HCT116 (cell line): Measurements from ENCODE around the gene ACTG2. TPM values are rescaled to one million over a fixed set of nuclear protein-coding genes. Genes with fewer than 3 reads are reported as not detected.

Experiments
- ATAC-seq: fragments of 200-7000 bp; cut with Tn5 transposase; 2 replicates; pipeline ENCODE4 v1.9.1; 2020; ENCODE audit warnings: mild to moderate bottlenecking, moderate library complexity
- BruUV-seq: library from RNA; stranded (reverse); fragments of 400-500 nt; replicated peaks from 2 replicates; lab custom pipeline; 2021; lab: Mats Ljungman, UMichigan
- CTCF ChIA-PET: fragments of 300-600 bp; sonication (Branson Sonifier 250); formaldehyde crosslinking; loops from one replicate; lab custom pipeline; 2021; ENCODE audit warnings: antibody characterized with exemption; lab: Charles Lee
- POLR2A ChIA-PET: fragments of 300-600, 350-600 bp; sonication (Branson Sonifier 250); formaldehyde crosslinking; loops from one replicate; lab custom pipeline; 2021; ENCODE audit warnings: antibody characterized with exemption; lab: Charles Lee
- RAD21 ChIA-PET, 2 experiments: fragments of 300-600 bp; sonication (Branson Sonifier 250); formaldehyde crosslinking; loops; one replicate each; lab custom pipeline; 2023; ENCODE audit warnings: low total read pairs in 2 of 2; ENCODE audit not compliant: uncharacterized antibody in 2 of 2, unreplicated experiment in 2 of 2, low non-redundant PET in 1 of 2; lab: Charles Lee
- DNase-seq: peaks from one replicate; pipeline ENCODE4 v3.0.0-alpha.2; 2010; ENCODE audit warnings: low read depth, low spot score
- H2AFZ ChIP-seq: fragments of 200-600 bp; shearing (Covaris generic), sonication (generic); 2 replicates; pipeline ENCODE4 v1.6.1; 2017; ENCODE audit warnings: low read depth, mixed run types, mixed read lengths, antibody characterized with exemption, low read length; ENCODE audit not compliant: poor library complexity, severe bottlenecking
- H3K27ac ChIP-seq: 2 replicates; pipeline ENCODE4 v1.5.1; 2012; ENCODE audit warnings: low read depth, low read length
- H3K27me3 ChIP-seq: fragments of 200-600 bp; sonication (generic); 2 replicates; pipeline ENCODE4 v1.6.1; 2016; ENCODE audit warnings: mixed run types, low read length, mixed read lengths; ENCODE audit not compliant: insufficient read depth
- H3K36me3 ChIP-seq, 2 experiments: fragments of 200-500 bp in 1 of 2; fragments of 200-600 bp in 1 of 2; sonication (Bioruptor generic) in 1 of 2; sonication (generic) in 1 of 2; 2 replicates each; pipeline versions ENCODE4 v1.5.1 to v1.6.1; 2014 to 2016; ENCODE audit warnings: low read length in 2 of 2, inconsistent platforms in 1 of 2, mixed read lengths in 1 of 2, mixed run types in 1 of 2; ENCODE audit not compliant: insufficient read depth in 2 of 2, control insufficient read depth in 1 of 2
- H3K4me1 ChIP-seq, 2 experiments: fragments of 200-600 bp in 1 of 2; sonication (generic) in 1 of 2; 2 replicates each; pipeline versions ENCODE4 v1.5.1 to v1.6.1; 2012 to 2017; ENCODE audit warnings: low read length in 2 of 2, inconsistent platforms in 1 of 2, mild to moderate bottlenecking in 1 of 2, mixed read lengths in 1 of 2, mixed run types in 1 of 2, moderate library complexity in 1 of 2; ENCODE audit not compliant: insufficient read depth in 2 of 2, control insufficient read depth in 1 of 2
- H3K4me2 ChIP-seq: fragments of 200-600 bp; sonication (generic); 2 replicates; pipeline ENCODE4 v1.6.1; 2017; ENCODE audit warnings: mixed run types, low read length, mixed read lengths
- H3K4me3 ChIP-seq, 2 experiments: fragments of 200-600 bp in 1 of 2; sonication (generic) in 1 of 2; replicated peaks in 1 of 2; 2 replicates each; pipeline ENCODE4 v1.5.1; 2011 to 2016; ENCODE audit warnings: low read length in 2 of 2, control low read depth in 1 of 2, low read depth in 1 of 2, mild to moderate bottlenecking in 1 of 2, mixed read lengths in 1 of 2, mixed run types in 1 of 2
- H3K79me2 ChIP-seq: fragments of 200-600 bp; sonication (generic); 2 replicates; pipeline ENCODE4 v1.6.1; 2017; ENCODE audit warnings: mild to moderate bottlenecking, mixed run types, low read length, moderate library complexity, mixed read lengths; ENCODE audit not compliant: insufficient read depth
- H3K9ac ChIP-seq: fragments of 200-600 bp; sonication (generic); 2 replicates; pipeline ENCODE4 v1.6.1; 2016; ENCODE audit warnings: low read length, mixed read lengths
- H3K9me2 ChIP-seq: fragments of 200-600 bp; sonication (generic), shearing (Covaris generic); 2 replicates; pipeline ENCODE4 v1.6.1; 2017; ENCODE audit warnings: mixed run types, mild to moderate bottlenecking, moderate library complexity; ENCODE audit not compliant: insufficient read depth
- H3K9me3 ChIP-seq, 2 experiments: fragments of 200-500 bp in 1 of 2; fragments of 200-600 bp in 1 of 2; sonication (Bioruptor generic) in 1 of 2; sonication (generic) in 1 of 2; 2 replicates each; pipeline ENCODE4 v1.6.1; 2014 to 2017; ENCODE audit warnings: low read length in 2 of 2, mixed read lengths in 2 of 2, inconsistent platforms in 1 of 2, low read depth in 1 of 2, mild to moderate bottlenecking in 1 of 2, mixed run types in 1 of 2, moderate library complexity in 1 of 2; ENCODE audit not compliant: control insufficient read depth in 1 of 2, insufficient read depth in 1 of 2
- H4K20me1 ChIP-seq: fragments of 200-600 bp; sonication (generic), shearing (Covaris generic); 2 replicates; pipeline ENCODE4 v1.6.1; 2017; ENCODE audit warnings: mixed run types, mild to moderate bottlenecking, moderate library complexity; ENCODE audit not compliant: insufficient read depth
- CEBPB ChIP-seq: IDR thresholded peaks from 2 replicates; pipeline ENCODE4 v1.6.1; 2012; ENCODE audit warnings: low read depth
- EZH2phosphoT487 ChIP-seq: fragments of 200-600 bp; IDR thresholded peaks from 2 replicates; pipeline ENCODE4 v1.6.1; 2018; ENCODE audit warnings: antibody characterized with exemption, borderline replicate concordance
- POLR2A ChIP-seq: IDR thresholded peaks from 2 replicates; pipeline ENCODE4 v1.7.0; 2011; ENCODE audit warnings: borderline replicate concordance; ENCODE audit not compliant: insufficient read depth, insufficient read length; ENCODE audit errors: extremely low read depth
- RAD21 ChIP-seq: IDR thresholded peaks from 2 replicates; pipeline ENCODE4 v1.6.1; 2012; ENCODE audit warnings: low read depth, mild to moderate bottlenecking
- SIN3A ChIP-seq: IDR thresholded peaks from 2 replicates; pipeline ENCODE4 v1.6.1; 2012; ENCODE audit warnings: low read depth
- SP1 ChIP-seq: IDR thresholded peaks from 2 replicates; pipeline ENCODE4 v1.6.1; 2012; ENCODE audit warnings: low read depth
- ZBTB33 ChIP-seq: IDR thresholded peaks from 2 replicates; pipeline ENCODE4 v1.6.1; 2011; ENCODE audit warnings: mild to moderate bottlenecking, low read length, moderate library complexity; ENCODE audit not compliant: insufficient replicate concordance; ENCODE audit errors: extremely low read depth
- intact Hi-C: fragments of 100-400 bp; cut with micrococcal nuclease; formaldehyde crosslinking; loops from 2 replicates; pipeline ENCODE4 v1.10.0; 2022
- total RNA-seq: library from RNA; stranded (reverse); gene quantifications from one replicate; pipeline ENCODE4 v1.2.1, GENCODE V29; 2021; ENCODE audit not compliant: unreplicated experiment
- TF ChIP-seq, protein P1 (sequence below): IDR thresholded peaks from 2 replicates; pipeline ENCODE4 v1.6.1; 2012; ENCODE audit warnings: low read depth

ACTG2 gene
- total RNA-seq, 1 experiment from 2014 or later: 0.89 TPM

DNA sequence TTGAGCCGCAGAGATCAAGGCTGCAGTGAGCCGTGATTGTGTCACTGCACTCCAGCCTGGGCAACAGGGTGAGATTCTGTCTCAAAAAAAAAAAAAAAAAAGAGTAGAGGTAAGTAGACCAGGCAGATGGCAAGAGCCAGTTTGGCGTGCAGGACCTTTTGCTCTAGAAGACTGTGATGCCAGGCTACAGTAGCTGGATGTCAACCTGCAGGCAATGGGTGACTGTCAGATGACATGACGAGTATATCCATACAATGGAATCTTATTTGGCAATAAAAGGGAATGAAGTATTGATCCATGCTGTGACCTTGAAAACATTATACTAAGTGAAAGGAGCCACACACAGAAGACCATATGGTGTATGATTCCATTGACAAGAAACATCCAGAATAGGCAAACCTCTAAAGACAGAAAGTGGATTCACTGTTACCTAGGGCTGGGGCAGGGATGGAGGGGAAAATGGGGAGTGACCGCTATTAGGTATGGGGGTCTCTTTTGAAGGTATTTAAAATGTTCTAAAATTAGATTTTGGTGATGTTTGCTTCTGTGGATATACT, 22.7 kb downstream of the ACTG2 start (continued):
- TF ChIP-seq ZBTB33 (no peak), SP1 (no peak), EZH2phosphoT487 (no peak)
- TF ChIP-seq, protein P1, sequence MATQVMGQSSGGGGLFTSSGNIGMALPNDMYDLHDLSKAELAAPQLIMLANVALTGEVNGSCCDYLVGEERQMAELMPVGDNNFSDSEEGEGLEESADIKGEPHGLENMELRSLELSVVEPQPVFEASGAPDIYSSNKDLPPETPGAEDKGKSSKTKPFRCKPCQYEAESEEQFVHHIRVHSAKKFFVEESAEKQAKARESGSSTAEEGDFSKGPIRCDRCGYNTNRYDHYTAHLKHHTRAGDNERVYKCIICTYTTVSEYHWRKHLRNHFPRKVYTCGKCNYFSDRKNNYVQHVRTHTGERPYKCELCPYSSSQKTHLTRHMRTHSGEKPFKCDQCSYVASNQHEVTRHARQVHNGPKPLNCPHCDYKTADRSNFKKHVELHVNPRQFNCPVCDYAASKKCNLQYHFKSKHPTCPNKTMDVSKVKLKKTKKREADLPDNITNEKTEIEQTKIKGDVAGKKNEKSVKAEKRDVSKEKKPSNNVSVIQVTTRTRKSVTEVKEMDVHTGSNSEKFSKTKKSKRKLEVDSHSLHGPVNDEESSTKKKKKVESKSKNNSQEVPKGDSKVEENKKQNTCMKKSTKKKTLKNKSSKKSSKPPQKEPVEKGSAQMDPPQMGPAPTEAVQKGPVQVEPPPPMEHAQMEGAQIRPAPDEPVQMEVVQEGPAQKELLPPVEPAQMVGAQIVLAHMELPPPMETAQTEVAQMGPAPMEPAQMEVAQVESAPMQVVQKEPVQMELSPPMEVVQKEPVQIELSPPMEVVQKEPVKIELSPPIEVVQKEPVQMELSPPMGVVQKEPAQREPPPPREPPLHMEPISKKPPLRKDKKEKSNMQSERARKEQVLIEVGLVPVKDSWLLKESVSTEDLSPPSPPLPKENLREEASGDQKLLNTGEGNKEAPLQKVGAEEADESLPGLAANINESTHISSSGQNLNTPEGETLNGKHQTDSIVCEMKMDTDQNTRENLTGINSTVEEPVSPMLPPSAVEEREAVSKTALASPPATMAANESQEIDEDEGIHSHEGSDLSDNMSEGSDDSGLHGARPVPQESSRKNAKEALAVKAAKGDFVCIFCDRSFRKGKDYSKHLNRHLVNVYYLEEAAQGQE: no peak

DNA sequence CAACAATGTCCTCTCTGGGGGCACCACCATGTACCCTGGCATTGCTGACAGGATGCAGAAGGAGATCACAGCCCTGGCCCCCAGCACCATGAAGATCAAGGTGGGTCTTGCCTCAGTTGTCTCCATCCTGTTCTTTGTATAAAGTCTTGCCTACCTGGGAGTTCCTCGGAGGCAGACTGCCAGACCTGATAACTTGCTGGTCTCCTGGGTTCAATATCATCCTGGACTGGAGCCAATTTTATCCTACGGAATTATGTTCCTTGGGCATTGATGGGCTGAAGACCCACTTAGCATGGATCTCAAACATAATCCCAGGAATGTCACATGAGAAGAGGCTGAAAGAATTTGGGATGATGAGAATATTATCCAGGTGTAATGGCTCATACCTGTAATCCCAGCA, 23.9 kb downstream of the ACTG2 start:
- ChIA-PET RAD21 (no interaction called here), CTCF (no interaction called here), POLR2A (no interaction called here)
- no TSS peak for BruUV-seq
- H2AFZ ChIP-seq: no peak overlapping the region
- H3K4me3 ChIP-seq: no peak overlapping the region
- H3K9ac ChIP-seq: no peak overlapping the region
- no peak overlapping the region for H3K4me2 ChIP-seq
- H3K27ac ChIP-seq: no peak overlapping the region
- H3K9me2 ChIP-seq: no peaks in the 10 kb centered on the region
- ATAC-seq: no peak
- no peaks in the 10 kb centered on the region for H3K9me3 ChIP-seq
- no peak for DNase-seq
- no peaks in the 10 kb centered on the region for H3K79me2 ChIP-seq
- TF ChIP-seq CEBPB: no peak
- TF ChIP-seq EZH2phosphoT487: no peak
- TF ChIP-seq SIN3A: no peak
- TF ChIP-seq POLR2A: no peak
- TF ChIP-seq RAD21: no peak
- TF ChIP-seq, all 23 proteins: peak for 0
- H3K27me3 ChIP-seq: no peaks in the 10 kb centered on the region
- H3K36me3 ChIP-seq: no peaks in the 10 kb centered on the region
- H3K4me1 ChIP-seq: peaks cover 4 to 10% of the 10 kb centered on the region in 2 experiments; a peak in 3 of 4 replicates
- H4K20me1 ChIP-seq: no peaks in the 10 kb centered on the region
- intact Hi-C loops: no loop called here
